Cardiac fibroblast (primary cell): Measurements from ENCODE around the gene BIRC2.
"Not testable (repeated sequence)": the region's sequence is repeated elsewhere in the genome, so short reads cannot be mapped to it uniquely, and the experiment has no call there.

Experiments used
- DNase-seq, 2 donors: peaks; one replicate each; pipeline versions ENCODE4 v3.0.0 to v3.0.0-alpha.2; 2010; ENCODE audit warnings: low read depth in 2 of 2
- H3K4me3 ChIP-seq, 2 donors: replicated peaks in 1 of 2; 1 replicate in 1 of 2; 2 replicates in 1 of 2; pipeline ENCODE4 v1.5.1; 2011; ENCODE audit warnings: low read depth in 2 of 2, low read length in 2 of 2, mild to moderate bottlenecking in 2 of 2, moderate library complexity in 1 of 2
- TF ChIP-seq, protein P1 (sequence below): IDR thresholded peaks from one replicate; pipeline ENCODE4 v1.5.1; 2011; ENCODE audit warnings: low read depth, mild to moderate bottlenecking, low read length, inconsistent platforms

The BIRC2 gene

GRCh38 chr11:102332611-102332994, 14.4 kb upstream of the BIRC2 start:
- no peak overlapping the region for H3K4me3 ChIP-seq
- TF ChIP-seq, protein P1, sequence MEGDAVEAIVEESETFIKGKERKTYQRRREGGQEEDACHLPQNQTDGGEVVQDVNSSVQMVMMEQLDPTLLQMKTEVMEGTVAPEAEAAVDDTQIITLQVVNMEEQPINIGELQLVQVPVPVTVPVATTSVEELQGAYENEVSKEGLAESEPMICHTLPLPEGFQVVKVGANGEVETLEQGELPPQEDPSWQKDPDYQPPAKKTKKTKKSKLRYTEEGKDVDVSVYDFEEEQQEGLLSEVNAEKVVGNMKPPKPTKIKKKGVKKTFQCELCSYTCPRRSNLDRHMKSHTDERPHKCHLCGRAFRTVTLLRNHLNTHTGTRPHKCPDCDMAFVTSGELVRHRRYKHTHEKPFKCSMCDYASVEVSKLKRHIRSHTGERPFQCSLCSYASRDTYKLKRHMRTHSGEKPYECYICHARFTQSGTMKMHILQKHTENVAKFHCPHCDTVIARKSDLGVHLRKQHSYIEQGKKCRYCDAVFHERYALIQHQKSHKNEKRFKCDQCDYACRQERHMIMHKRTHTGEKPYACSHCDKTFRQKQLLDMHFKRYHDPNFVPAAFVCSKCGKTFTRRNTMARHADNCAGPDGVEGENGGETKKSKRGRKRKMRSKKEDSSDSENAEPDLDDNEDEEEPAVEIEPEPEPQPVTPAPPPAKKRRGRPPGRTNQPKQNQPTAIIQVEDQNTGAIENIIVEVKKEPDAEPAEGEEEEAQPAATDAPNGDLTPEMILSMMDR = no peak
- DNase-seq = no peak

DNA sequence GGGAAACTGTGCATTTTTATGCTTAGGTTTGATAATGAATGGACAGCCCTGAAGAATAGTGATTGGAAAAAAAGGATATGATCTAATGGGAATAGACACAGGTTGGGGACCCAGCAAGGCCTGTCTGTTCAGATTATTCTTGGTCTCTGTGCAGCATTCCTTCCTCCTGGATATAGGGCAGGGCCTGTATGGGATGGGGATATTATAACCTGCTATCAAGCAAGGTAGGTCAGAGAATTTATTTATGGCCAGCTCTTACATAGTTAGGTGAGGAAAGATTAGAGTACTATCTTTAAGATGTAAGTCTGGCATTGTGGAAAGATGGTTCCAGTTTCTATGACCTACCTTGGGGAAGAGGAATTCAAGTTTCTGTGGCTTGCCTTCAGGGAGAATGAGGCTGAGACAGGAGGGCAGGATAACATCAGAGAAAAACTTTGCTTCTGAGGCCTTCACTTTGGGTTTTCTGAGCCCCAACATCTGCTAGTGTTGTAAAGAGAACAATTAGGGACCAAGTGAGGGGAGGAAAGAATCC, 8.5 kb upstream of the BIRC2 start:
- H3K4me3 ChIP-seq = no peak overlapping the region
- TF ChIP-seq, protein P1 = no peak
- no peak for DNase-seq

DNA sequence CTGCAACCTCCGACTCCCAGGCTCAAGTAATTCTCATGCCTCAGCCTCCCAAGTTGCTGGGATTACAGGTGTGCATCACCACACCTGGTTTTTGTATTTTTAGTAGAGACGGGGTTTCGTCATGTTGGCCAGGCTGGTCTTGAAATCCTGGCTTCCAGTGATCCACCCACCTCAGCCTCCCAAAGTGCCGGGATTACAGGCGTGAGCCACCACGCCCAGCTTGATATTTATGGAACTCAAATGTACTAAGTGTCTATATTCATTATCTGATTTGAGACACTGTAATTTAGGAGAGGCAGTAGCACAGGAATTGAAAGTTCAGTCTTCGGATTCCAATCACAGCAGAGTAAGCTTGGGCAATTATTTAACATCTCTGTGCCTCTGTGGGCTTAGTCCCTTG, 5.7 kb upstream of the BIRC2 start:
- DNase-seq, H3K4me3 ChIP-seq: not testable (repeated sequence)

GRCh38 chr11:102341844-102342318, 5.1 kb upstream of the BIRC2 start:
- TF ChIP-seq, protein P1 = peak; percentile 83
- no peak overlapping the region for H3K4me3 ChIP-seq
- DNase-seq = peak; percentile 89 to 91

- TF ChIP-seq, protein P1 = no peak
- no peak overlapping the region for H3K4me3 ChIP-seq
- peak; percentile 31 to 49 for DNase-seq
Measured at GRCh38 chr11:102343809-102344208, 3.2 kb upstream of the BIRC2 start.

- TF ChIP-seq, protein P1 = no peak
- DNase-seq = peak; percentile 34 to 68
- peak overlapping the region; percentile 80 to 82 for H3K4me3 ChIP-seq
Measured at GRCh38 chr11:102345904-102346303, 1.1 kb upstream of the BIRC2 start.

- DNase-seq = no peak
- H3K4me3 ChIP-seq = peak overlapping the region; percentile 80 to 82
- TF ChIP-seq, protein P1 = no peak
Measured at GRCh38 chr11:102346456-102346747, 612 bp upstream of the BIRC2 start.
